VCaP (cell line): ENCODE measurements around the gene MAGI1.

ENCODE experiments used
- H3K27ac ChIP-seq: fragments of 450-650 bp; 2 replicates; pipeline ENCODE4 v1.5.1; 2017
- TF ChIP-seq, protein P1 (sequence below): fragments of 450-650 bp; conservative IDR thresholded peaks from 2 replicates; pipeline ENCODE4 v1.5.1; 2017; ENCODE audit warnings: mild to moderate bottlenecking, moderate library complexity

MAGI1 gene

DNA sequence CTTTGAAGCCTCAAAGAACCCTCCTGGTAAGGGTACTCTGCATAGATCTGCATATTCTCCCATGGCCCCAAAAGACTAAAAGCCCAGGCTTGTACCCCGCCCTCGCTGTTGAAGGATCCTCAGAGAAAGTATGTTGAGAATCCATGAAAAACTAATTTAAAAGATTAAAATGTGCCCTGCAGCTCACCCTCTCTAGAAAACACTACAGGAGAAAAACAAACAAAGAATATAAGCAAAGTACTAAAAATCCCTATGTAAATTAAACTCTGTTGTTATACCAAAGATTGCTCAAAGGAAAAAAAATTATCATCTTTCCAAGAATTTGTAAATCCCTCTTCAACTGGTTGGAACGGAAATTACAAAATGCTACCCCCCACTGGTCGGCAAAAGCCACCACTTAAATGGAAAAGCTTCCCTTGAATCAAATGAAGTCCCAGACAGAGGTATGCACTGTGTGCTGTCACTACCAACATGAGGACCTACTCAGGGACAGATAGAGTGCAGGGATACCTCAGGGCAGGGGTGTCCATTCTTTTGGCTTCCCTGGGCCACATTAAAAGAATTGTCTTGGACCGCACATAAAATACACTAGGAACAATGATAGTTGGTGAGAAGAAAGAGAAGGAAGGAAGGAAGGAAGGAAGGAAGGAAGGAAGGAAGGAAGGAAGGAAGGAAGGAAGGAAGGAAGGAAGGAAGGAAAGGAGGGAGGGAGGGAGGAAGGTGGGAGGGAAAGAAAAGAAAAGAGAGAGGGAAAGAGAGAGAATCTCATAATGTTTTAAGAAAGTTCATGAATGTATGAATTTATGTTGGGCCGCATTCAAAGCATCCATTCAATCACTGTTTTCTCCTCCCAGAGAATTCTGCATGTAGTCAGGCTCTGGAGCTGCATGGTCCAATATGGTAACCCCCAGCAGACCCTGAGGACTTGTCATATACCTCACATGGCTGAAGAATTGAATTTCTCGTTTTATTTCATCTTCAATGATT lies 88.1 kb downstream of the MAGI1 start:
- H3K27ac ChIP-seq = peak overlapping the region; percentile 100
- TF ChIP-seq, protein P1, sequence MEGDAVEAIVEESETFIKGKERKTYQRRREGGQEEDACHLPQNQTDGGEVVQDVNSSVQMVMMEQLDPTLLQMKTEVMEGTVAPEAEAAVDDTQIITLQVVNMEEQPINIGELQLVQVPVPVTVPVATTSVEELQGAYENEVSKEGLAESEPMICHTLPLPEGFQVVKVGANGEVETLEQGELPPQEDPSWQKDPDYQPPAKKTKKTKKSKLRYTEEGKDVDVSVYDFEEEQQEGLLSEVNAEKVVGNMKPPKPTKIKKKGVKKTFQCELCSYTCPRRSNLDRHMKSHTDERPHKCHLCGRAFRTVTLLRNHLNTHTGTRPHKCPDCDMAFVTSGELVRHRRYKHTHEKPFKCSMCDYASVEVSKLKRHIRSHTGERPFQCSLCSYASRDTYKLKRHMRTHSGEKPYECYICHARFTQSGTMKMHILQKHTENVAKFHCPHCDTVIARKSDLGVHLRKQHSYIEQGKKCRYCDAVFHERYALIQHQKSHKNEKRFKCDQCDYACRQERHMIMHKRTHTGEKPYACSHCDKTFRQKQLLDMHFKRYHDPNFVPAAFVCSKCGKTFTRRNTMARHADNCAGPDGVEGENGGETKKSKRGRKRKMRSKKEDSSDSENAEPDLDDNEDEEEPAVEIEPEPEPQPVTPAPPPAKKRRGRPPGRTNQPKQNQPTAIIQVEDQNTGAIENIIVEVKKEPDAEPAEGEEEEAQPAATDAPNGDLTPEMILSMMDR = no peak

GRCh38 chr3:65948841-65949573 lies 89.7 kb downstream of the MAGI1 start:
- TF ChIP-seq, protein P1 = no peak
- peak overlapping the region; percentile 100 for H3K27ac ChIP-seq

DNA sequence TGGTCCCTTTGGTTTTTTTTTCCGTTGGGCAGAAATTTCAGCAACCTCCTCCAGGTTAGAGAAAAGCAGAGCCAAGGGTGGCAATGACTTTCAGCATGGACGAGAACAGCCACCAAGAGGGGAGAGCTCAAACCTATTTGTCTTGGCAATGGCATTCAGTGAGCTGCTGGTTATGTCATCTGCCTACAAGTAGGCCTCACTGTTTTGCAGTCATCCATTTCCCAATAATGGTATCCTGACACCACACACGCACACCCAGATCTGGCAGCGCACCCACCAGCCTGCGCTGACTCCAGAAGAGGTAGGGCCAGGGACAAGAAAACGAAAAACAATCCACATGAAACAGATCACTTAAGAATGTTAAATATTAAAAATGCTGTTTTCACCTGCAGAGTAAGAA lies 92.3 kb downstream of the MAGI1 start:
- H3K27ac ChIP-seq = no peak overlapping the region
- TF ChIP-seq, protein P1 = no peak

- no peak overlapping the region for H3K27ac ChIP-seq
- TF ChIP-seq, protein P1 = no peak
Observed at GRCh38 chr3:65945953-65946352, 92.8 kb downstream of the MAGI1 start.

GRCh38 chr3:65945480-65945879 lies 93.2 kb downstream of the MAGI1 start:
- TF ChIP-seq, protein P1 = no peak
- no peak overlapping the region for H3K27ac ChIP-seq

- TF ChIP-seq, protein P1 = no peak
- no peak overlapping the region for H3K27ac ChIP-seq
Observed at GRCh38 chr3:65944252-65944651, 94.5 kb downstream of the MAGI1 start.

DNA sequence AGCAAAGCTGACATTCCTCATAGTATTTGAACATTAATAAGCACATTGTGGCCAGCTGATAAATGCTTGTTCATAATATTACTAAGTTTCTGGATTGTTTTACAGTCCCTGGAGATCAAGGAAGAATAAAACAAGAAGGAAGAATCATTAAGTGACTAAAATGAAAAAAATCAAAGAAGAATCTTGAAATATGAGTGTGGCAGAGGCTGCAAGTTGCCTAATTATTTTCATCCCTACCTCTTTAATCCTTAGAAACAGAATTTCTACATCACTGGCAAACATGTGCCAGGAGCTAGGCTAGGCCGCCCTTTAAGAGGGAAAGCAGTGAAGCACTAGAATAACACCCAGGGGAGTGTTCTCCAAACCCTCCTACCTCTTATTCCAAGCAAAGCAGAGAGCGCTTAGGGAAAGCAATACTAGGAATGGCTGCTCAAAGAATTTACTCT lies 98.9 kb downstream of the MAGI1 start:
- H3K27ac ChIP-seq = no peak overlapping the region
- TF ChIP-seq, protein P1 = no peak
